ENCODE measurements around the gene CCDC124.

Gene CCDC124

GRCh38 chr19:17953316-17953801 is 20.5 kb downstream of the CCDC124 start:
- Histone ChIP-seq H3K4me3 (ENCODE audit: low read length, poor library complexity, severe bottlenecking) (no peak overlapping the region), H3K27me3 (ENCODE audit: insufficient read depth, low read length, poor library complexity, severe bottlenecking) (no peaks in the 10 kb centered on the region), H4K20me1 (ENCODE audit: insufficient read depth, low read length, poor library complexity, severe bottlenecking) (no peaks in the 10 kb centered on the region)

GRCh38 chr19:17953869-17954268 is 21.1 kb downstream of the CCDC124 start:
- no peaks in the 10 kb centered on the region for H4K20me1 ChIP-seq (ENCODE audit: insufficient read depth, low read length, poor library complexity, severe bottlenecking)
- H3K4me2 ChIP-seq (ENCODE audit: low read depth, low read length, poor library complexity, severe bottlenecking) = no peak overlapping the region
- H2AFZ ChIP-seq (ENCODE audit: low read length) = no peak overlapping the region
- no peaks in the 10 kb centered on the region for H3K36me3 ChIP-seq (ENCODE audit: insufficient read depth, low read length)
- H3K4me1 ChIP-seq (ENCODE audit: insufficient read depth, low read length, poor library complexity, severe bottlenecking) = peaks cover 21% of the 10 kb centered on the region
- TF ChIP-seq CTCF (conservative IDR thresholded peaks at IDR 0.05; ENCODE audit: low read length) = no peak
- no peak for TF ChIP-seq EZH2phosphoT487 (IDR thresholded peaks at IDR 0.05; ENCODE audit: borderline replicate concordance)
- H3K9me3 ChIP-seq (ENCODE audit: insufficient read depth, low read depth, low read length) = no peaks in the 10 kb centered on the region
- H3F3A ChIP-seq (ENCODE audit: low read depth) = no peaks in the 10 kb centered on the region
- H3K79me2 ChIP-seq (ENCODE audit: insufficient read depth, low read length) = no peaks in the 10 kb centered on the region
- H3K4me3 ChIP-seq (ENCODE audit: low read length, poor library complexity, severe bottlenecking) = no peak overlapping the region
- H3K27me3 ChIP-seq (ENCODE audit: insufficient read depth, low read length, poor library complexity, severe bottlenecking) = no peaks in the 10 kb centered on the region
- H3K9me2 ChIP-seq (replicated peaks; ENCODE audit: low read depth, low read length) = no peaks in the 10 kb centered on the region
- no peak overlapping the region for H3K9ac ChIP-seq (ENCODE audit: low read depth, low read length, poor library complexity, severe bottlenecking)

More at GRCh38 chr19:17953316-17953801, 20.5 kb downstream of the CCDC124 start:
- no peaks in the 10 kb centered on the region for H3K79me2 ChIP-seq (ENCODE audit: insufficient read depth, low read length)
- no peaks in the 10 kb centered on the region for H3K36me3 ChIP-seq (ENCODE audit: insufficient read depth, low read length)
- H3K9me3 ChIP-seq (ENCODE audit: insufficient read depth, low read depth, low read length) = no peaks in the 10 kb centered on the region
- no peak overlapping the region for H3K4me2 ChIP-seq (ENCODE audit: low read depth, low read length, poor library complexity, severe bottlenecking)
- TF ChIP-seq CTCF (conservative IDR thresholded peaks at IDR 0.05; ENCODE audit: low read length) (no peak), EZH2phosphoT487 (IDR thresholded peaks at IDR 0.05; ENCODE audit: borderline replicate concordance) (no peak)
- H3K9me2 ChIP-seq (replicated peaks; ENCODE audit: low read depth, low read length) = no peaks in the 10 kb centered on the region
- H3F3A ChIP-seq (ENCODE audit: low read depth) = no peaks in the 10 kb centered on the region
- no peak overlapping the region for H2AFZ ChIP-seq (ENCODE audit: low read length)
- H3K4me1 ChIP-seq (ENCODE audit: insufficient read depth, low read length, poor library complexity, severe bottlenecking) = peaks cover 26% of the 10 kb centered on the region
- no peak overlapping the region for H3K9ac ChIP-seq (ENCODE audit: low read depth, low read length, poor library complexity, severe bottlenecking)

- Histone ChIP-seq H3K9me3 (ENCODE audit: insufficient read depth, low read depth, low read length) (no peaks in the 10 kb centered on the region), H3K4me2 (ENCODE audit: low read depth, low read length, poor library complexity, severe bottlenecking) (no peak overlapping the region), H2AFZ (ENCODE audit: low read length) (no peak overlapping the region), H3K4me3 (ENCODE audit: low read length, poor library complexity, severe bottlenecking) (no peak overlapping the region), H4K20me1 (ENCODE audit: insufficient read depth, low read length, poor library complexity, severe bottlenecking) (no peaks in the 10 kb centered on the region), H3K9me2 (replicated peaks; ENCODE audit: low read depth, low read length) (no peaks in the 10 kb centered on the region), H3F3A (ENCODE audit: low read depth) (no peaks in the 10 kb centered on the region), H3K4me1 (ENCODE audit: insufficient read depth, low read length, poor library complexity, severe bottlenecking) (peaks cover 16% of the 10 kb centered on the region), H3K9ac (ENCODE audit: low read depth, low read length, poor library complexity, severe bottlenecking) (no peak overlapping the region), H3K79me2 (ENCODE audit: insufficient read depth, low read length) (no peaks in the 10 kb centered on the region), H3K27me3 (ENCODE audit: insufficient read depth, low read length, poor library complexity, severe bottlenecking) (no peaks in the 10 kb centered on the region), H3K36me3 (ENCODE audit: insufficient read depth, low read length) (no peaks in the 10 kb centered on the region)
- TF ChIP-seq EZH2phosphoT487 (IDR thresholded peaks at IDR 0.05; ENCODE audit: borderline replicate concordance) (no peak), CTCF (conservative IDR thresholded peaks at IDR 0.05; ENCODE audit: low read length) (no peak)
Measured at GRCh38 chr19:17954401-17954800, 21.6 kb downstream of the CCDC124 start.
